Osteoblast (primary cell): Measurements from ENCODE around the gene ZNF595. TPM values are rescaled to one million over a fixed set of nuclear protein-coding genes. Genes with fewer than 3 reads are reported as not detected.

Source experiments
- DNase-seq: peaks from one replicate; pipeline ENCODE4 v3.0.0; 2011; ENCODE audit warnings: low spot score, mixed read lengths; ENCODE audit not compliant: insufficient read length; ENCODE audit errors: missing footprints
- H2AFZ ChIP-seq: 2 replicates; pipeline ENCODE4 v1.6.0; 2011; ENCODE audit warnings: mild to moderate bottlenecking, low read length
- H3K27ac ChIP-seq: 2 replicates; pipeline ENCODE4 v1.5.1; 2011; ENCODE audit warnings: mild to moderate bottlenecking, low read depth, low read length, moderate library complexity
- H3K27me3 ChIP-seq: 2 replicates; pipeline ENCODE4 v1.6.0; 2012; ENCODE audit warnings: mild to moderate bottlenecking, control low read depth, inconsistent platforms, low read length, moderate library complexity; ENCODE audit not compliant: insufficient read depth
- H3K36me3 ChIP-seq: 2 replicates; pipeline ENCODE4 v1.5.1; 2011; ENCODE audit warnings: mild to moderate bottlenecking, low read length, control low read depth, moderate library complexity; ENCODE audit not compliant: insufficient read depth
- H3K4me1 ChIP-seq: 2 replicates; pipeline ENCODE4 v1.5.1; 2011; ENCODE audit warnings: mild to moderate bottlenecking, low read length, control low read depth, moderate library complexity; ENCODE audit not compliant: insufficient read depth
- H3K4me2 ChIP-seq: 2 replicates; pipeline ENCODE4 v1.6.0; 2011; ENCODE audit warnings: mild to moderate bottlenecking, low read length; ENCODE audit not compliant: insufficient read depth
- H3K4me3 ChIP-seq: fragments of 200-600 bp; sonication (generic); 3 replicates; pipeline ENCODE4 v1.5.1; 2012; ENCODE audit warnings: mild to moderate bottlenecking, low read length, inconsistent platforms; ENCODE audit not compliant: insufficient read depth
- H3K79me2 ChIP-seq: 2 replicates; pipeline ENCODE4 v1.6.0; 2012; ENCODE audit warnings: mild to moderate bottlenecking, low read length, control low read depth, inconsistent platforms; ENCODE audit not compliant: insufficient read depth
- H3K9me3 ChIP-seq: 2 replicates; pipeline ENCODE4 v1.5.1; 2011; ENCODE audit warnings: low read depth, low read length, control low read depth
- H4K20me1 ChIP-seq: 2 replicates; pipeline ENCODE4 v1.6.0; 2012; ENCODE audit warnings: mild to moderate bottlenecking, low read length, control low read depth; ENCODE audit not compliant: insufficient read depth
- total RNA-seq: library from RNA; depleted of rRNA; stranded (reverse); fragments of >200 nt; gene quantifications from 2 replicates; pipeline ENCODE4 v1.2.3, GENCODE V29; 2012
- TF ChIP-seq, protein P1 (sequence below): IDR thresholded peaks from 2 replicates; pipeline ENCODE4 v1.5.1; 2011; ENCODE audit warnings: mild to moderate bottlenecking, low read depth, low read length, moderate library complexity; ENCODE audit errors: extremely low read depth

ZNF595 gene
- total RNA-seq, 1 donor = 11.9 TPM

DNA sequence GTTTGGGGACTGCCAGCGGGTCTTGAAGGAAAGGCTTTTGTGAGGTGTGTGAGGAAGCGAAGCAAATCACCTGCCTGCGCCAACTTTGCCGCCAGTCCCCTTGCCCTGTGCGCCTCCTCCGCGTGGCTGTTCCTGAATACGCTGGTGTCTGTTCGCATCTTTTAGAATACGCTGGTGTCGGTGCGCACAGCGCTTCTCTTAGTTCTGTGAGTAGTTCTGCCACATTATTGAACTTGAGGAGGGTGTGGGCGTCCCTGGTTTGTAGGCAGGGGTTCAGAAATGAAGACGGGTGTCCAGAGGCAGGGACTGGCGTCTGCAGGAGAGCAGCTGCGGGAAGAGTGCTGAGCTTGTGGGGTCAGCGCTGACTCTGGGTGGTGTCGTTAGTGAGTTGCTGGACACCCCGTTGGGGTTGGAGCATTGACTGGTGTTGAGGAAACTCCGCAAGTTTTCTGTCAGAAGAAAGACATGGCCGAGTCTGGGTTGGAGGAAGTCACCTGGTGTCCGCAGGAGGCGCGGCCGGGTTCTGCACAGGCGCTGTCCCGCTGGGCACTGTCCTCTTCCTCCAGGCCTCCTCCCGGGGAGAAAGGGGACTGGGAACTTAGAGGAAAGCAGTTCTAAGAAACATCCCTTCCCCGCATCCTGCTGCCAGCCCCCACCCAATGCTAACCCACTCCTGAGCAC lies 72.1 kb downstream of the ZNF595 start:
- Histone ChIP-seq H3K27ac (peak overlapping the region; percentile 67), H3K4me3 (peak overlapping the region; percentile 83), H3K36me3 (no peaks in the 10 kb centered on the region), H4K20me1 (no peaks in the 10 kb centered on the region), H3K4me2 (peak overlapping the region; percentile 89), H3K4me1 (peaks cover 6% of the 10 kb centered on the region), H3K27me3 (no peaks in the 10 kb centered on the region), H3K9me3 (no peaks in the 10 kb centered on the region), H2AFZ (peak overlapping the region; percentile 97), H3K79me2 (peaks cover 34% of the 10 kb centered on the region)
- TF ChIP-seq, protein P1, sequence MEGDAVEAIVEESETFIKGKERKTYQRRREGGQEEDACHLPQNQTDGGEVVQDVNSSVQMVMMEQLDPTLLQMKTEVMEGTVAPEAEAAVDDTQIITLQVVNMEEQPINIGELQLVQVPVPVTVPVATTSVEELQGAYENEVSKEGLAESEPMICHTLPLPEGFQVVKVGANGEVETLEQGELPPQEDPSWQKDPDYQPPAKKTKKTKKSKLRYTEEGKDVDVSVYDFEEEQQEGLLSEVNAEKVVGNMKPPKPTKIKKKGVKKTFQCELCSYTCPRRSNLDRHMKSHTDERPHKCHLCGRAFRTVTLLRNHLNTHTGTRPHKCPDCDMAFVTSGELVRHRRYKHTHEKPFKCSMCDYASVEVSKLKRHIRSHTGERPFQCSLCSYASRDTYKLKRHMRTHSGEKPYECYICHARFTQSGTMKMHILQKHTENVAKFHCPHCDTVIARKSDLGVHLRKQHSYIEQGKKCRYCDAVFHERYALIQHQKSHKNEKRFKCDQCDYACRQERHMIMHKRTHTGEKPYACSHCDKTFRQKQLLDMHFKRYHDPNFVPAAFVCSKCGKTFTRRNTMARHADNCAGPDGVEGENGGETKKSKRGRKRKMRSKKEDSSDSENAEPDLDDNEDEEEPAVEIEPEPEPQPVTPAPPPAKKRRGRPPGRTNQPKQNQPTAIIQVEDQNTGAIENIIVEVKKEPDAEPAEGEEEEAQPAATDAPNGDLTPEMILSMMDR = no peak
- DNase-seq = peak; percentile 65

DNA sequence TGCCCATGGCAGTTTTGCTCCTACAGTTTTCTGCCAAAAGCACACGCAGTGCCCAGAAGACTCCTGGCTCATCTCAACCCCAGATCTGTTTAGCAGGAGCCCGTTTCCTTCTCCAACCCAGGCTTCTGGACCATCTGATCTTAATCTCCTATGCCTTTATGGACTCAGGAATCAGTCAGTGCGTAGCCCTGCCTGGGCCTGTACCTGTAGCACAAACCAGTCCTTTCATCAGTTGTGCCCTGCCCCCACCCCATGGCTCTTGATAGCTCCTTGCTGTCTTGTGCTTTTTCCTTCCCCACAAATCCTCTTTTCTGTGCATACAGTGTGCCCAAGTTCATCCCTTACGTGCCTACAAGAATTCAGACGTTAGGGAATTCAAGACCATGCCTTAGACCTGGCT lies 72.7 kb downstream of the ZNF595 start:
- H3K9me3 ChIP-seq = no peaks in the 10 kb centered on the region
- peak overlapping the region; percentile 89 for H3K4me2 ChIP-seq
- no peaks in the 10 kb centered on the region for H3K36me3 ChIP-seq
- H3K4me1 ChIP-seq = peaks cover 6% of the 10 kb centered on the region
- peak overlapping the region; percentile 97 for H2AFZ ChIP-seq
- no peaks in the 10 kb centered on the region for H3K27me3 ChIP-seq
- H3K79me2 ChIP-seq = peaks cover 34% of the 10 kb centered on the region
- DNase-seq = peak; percentile 26
- TF ChIP-seq, protein P1 = no peak
- no peaks in the 10 kb centered on the region for H4K20me1 ChIP-seq
- peak overlapping the region; percentile 83 for H3K4me3 ChIP-seq
- no peak overlapping the region for H3K27ac ChIP-seq

DNA sequence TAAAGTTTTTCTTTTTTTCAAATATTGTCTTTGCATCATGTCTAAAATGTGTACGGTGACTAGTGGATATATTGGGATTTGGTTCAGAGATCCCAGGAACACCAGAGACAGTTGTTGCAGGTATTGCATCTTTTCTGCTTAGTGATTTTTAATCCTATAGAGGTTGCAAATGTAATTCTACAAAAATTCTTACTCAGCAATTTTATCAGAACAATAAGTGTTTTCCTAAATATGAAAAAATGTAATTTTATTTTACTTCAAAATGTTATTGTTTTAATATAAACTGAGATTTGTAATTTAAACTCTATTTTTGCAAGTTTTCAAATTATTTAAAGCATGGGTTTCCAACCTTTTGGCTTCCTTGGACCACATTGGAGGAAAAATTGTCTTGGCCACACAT lies 79.4 kb downstream of the ZNF595 start:
- no peak overlapping the region for H2AFZ ChIP-seq
- no peak for DNase-seq
- peaks cover 40% of the 10 kb centered on the region for H3K36me3 ChIP-seq
- no peak overlapping the region for H3K27ac ChIP-seq
- no peaks in the 10 kb centered on the region for H3K4me1 ChIP-seq
- TF ChIP-seq, protein P1 = no peak
- no peaks in the 10 kb centered on the region for H3K27me3 ChIP-seq
- peaks cover 28% of the 10 kb centered on the region for H3K79me2 ChIP-seq
- no peaks in the 10 kb centered on the region for H4K20me1 ChIP-seq
- H3K4me3 ChIP-seq = no peak overlapping the region
- no peak overlapping the region for H3K4me2 ChIP-seq
- H3K9me3 ChIP-seq = peaks cover 7% of the 10 kb centered on the region

Other genes starting within 250 kb of the ZNF595 start
- 5.6 and 5.8 TPM in 2 replicates for gene ZNF718, start 71.2 kb downstream of the ZNF595 start, total RNA-seq